ENCODE data around the gene PNPLA2.

PNPLA2 gene

DNA sequence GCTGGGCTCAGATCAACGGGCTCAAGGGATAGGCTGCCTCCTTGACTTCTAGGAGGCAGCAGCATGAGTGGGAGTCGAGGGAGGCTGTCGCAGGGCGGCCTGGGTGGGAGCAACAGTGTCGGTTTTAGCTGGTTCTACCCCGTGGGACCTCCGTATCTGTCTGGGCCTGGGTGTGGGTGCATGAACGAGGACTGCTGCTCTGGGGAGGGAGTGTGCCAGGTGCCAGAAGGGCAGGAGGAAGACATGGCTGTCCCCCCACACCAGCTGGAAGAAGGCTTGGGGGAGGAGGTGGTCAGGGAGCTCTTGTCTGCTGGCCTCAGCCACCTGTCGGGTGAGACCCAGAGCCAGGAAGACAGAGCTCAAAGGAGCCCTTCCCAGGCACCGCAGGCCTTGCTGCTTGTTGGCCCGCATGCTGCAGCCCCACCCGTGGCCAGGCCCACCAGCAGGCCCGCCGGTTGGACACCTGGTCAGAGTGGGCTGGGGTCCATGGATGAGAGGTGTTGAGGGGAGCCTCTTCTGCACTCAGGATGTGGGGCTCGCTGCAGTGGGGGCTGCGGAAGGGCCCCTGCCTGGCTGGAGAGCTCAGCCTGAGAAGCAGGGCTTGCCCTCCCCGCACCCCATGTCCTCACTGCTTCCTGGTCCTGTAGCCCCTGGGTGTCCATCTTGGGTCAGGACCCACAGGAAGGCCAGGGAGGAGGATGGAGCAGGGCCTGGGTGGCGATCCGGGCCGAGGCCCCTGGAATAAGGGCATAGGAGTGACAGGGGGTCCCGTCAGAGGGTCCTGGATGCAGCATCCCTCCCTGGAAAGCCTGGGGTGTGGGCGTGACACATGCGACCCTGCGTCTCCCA lies 32.3 kb upstream of the PNPLA2 start:
- DNase-seq = no peak

- no peak for DNase-seq
Measured at GRCh38 chr11:787084-787675, 31.5 kb upstream of the PNPLA2 start.

- DNase-seq = no peak
Measured at GRCh38 chr11:788009-788640, 30.6 kb upstream of the PNPLA2 start.

GRCh38 chr11:788953-789940 lies 29.5 kb upstream of the PNPLA2 start:
- no peak for DNase-seq

DNA sequence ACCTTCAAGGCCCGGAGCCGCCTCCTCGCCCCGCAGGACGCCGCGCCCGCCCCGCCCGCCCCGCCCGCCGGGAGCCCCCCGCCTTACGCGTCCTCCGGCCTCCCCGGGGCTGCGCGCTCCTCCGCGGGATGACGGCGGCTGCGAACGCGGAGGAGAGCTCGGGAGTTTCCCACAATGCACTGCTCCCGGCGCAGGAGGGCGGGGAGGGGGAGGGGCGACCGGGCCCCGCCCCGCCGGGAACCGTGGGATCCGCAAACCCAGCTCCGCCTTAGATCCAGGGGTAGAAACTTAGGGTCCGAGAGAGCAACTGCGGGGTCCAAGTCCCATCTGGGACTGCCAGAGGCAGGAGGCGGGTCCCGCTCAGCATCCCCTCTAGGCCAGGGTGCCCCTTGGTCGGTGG lies 28.8 kb upstream of the PNPLA2 start, which contains the start of gene CEND1:
CEND1 (minus strand) TSS at position 148 of the 400 bp plus-strand sequence. CDS start 1,514 bp downstream, outside the sequence.
- DNase-seq = no peak

DNA sequence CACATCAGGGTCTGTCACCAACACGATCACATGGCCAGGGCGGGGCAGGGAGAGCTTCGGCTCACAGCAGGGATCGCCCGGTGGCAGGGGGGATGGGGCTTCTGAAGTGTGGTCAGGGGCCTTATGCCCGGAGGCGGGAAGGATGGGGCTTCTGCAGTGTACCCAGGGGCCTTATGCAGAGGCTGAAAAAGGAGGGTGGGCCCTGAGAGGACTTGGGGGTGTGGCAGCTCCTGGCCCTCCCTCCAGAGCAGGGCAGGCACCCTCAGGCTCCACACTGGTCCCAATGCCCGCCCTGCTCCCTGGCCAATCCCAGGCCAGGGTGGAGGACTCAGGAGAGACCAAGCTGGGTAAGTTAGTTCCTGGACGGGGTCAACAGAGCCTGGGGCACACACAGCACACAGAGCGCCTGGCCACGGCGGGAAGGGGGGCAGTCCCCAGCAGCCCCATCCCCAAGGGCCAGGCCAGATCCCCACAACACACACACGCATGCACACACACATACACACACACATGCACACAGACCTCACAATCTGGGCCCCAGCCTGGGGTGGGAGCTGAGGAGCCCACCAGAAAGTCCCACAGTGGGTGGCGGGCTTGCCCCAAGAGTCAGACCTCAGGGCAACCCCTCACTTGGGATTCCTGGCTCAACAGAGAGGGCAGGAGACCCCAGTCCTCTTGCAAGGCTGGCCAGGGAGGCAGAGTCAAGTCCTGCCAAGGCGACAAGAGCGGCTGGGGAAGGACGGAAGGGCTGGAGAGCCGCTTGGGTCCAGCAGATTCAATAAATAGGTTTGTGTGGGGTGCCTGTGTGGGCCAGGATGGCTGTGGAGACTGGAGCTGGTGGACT lies 27.8 kb upstream of the PNPLA2 start:
- DNase-seq = no peak

DNA sequence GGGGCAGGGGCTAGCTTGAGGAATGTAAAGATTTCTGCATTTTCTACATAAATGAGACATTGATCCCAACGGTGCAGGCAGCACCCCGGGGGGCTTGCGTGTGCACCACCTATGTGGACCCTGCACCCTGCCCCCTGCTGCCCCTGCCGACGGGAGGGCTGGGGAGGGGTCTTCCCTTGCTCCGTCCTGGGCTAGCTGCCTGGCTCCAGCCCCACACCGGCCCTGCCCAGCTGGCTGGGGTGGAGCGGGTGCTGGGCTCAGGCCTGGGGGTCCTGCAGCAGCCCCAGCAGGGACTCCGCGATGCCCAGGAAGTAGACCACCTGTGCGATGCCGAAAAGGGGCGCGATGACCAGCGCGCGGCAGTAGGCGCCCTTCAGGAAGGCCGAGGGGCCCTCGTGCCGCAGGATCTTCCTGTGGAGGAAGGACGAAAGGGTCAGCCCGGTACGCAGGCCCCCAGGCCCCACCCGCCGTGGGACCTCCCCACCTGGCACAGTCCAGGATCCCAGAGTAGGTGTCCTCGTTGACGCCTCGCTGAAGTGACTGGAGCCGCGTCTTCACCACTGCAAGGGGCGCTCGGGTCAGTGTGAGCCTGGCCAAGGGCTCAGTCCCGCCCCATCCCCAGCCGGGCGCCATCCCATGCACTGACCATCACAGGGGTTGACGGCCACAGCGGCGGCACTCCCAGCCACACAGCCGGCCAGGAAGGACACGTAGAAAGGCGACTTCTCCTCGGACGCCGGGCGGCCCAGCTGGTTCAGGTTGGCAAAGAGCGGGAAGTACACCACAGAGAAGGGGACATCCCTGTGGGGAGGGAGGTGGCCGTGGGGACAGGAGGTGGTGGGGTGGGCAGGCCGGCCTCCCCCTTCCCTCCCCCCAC lies 26.8 kb upstream of the PNPLA2 start:
- no peak for DNase-seq

DNA sequence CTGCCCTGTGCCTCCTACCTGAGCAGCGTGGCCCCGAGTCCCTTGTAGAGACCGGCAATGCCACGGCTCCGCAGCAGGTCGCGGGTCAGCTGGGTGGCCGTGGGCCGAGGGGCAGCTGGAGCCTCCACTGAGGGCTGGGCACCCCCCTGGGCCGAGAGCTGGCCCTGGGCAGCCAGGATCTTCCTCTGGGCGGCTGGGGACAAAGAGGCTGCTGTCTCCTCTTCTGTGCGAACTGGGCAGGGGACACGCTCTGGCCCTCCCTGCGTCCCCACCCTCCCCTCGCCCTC lies 26.2 kb upstream of the PNPLA2 start:
- no peak for DNase-seq

DNA sequence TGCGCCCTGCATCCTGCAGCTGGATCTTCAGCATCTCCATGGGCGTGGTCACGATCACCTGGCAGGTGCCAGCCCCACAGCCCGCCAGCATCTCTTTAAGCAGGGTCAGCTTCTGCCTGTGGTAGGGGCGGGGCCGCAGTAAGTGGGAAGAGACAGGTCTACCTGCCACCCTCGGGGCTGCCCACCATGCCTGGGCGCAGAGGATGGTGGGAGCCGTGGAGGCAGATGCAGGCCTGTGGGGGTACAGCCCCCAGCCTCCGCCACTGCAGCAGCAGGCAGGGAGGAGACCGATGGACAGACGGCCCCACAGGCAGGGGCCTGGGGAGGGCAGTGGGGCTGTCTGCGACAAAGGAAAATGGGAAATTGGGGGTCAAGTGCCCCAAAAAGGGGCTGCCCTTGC lies 25.8 kb upstream of the PNPLA2 start:
- DNase-seq = no peak

GRCh38 chr11:793556-793955 lies 25.2 kb upstream of the PNPLA2 start:
- no peak for DNase-seq

DNA sequence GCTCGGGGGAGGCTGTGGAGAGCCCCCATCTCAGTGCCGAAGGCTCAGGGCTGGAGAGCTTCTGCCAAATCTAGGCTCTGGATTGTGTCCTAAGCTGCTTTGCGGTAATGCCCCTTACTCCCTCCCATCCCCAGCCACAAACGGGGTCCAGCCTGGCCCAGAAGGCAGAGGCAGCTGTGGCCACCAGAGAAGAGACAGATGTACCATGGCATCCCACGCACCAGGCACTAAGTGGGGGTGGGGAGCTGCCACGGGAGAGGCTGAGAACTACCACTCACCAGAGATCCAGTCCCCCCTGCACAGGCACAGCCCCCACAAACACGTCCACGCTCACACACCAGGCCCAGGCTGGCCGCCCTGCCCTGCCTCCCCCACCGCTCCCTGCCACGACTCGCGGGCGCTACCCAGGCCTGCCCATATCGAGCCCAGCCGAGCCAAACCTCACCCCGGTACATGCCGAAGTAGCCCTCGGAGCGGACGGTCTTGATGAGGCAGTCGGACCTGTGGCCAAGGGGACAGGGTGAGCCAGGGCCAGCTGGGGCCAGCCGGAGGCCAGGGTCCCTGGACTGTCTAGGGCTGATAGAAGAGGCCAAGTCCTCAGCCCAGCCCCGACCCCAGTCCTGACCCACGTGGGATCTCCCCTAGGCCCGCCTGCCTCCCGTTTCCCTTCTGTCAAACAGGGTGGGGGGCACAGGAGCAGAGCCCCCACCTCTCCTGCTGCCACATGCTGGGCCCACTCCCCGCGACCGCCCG lies 24.5 kb upstream of the PNPLA2 start:
- DNase-seq = no peak

DNA sequence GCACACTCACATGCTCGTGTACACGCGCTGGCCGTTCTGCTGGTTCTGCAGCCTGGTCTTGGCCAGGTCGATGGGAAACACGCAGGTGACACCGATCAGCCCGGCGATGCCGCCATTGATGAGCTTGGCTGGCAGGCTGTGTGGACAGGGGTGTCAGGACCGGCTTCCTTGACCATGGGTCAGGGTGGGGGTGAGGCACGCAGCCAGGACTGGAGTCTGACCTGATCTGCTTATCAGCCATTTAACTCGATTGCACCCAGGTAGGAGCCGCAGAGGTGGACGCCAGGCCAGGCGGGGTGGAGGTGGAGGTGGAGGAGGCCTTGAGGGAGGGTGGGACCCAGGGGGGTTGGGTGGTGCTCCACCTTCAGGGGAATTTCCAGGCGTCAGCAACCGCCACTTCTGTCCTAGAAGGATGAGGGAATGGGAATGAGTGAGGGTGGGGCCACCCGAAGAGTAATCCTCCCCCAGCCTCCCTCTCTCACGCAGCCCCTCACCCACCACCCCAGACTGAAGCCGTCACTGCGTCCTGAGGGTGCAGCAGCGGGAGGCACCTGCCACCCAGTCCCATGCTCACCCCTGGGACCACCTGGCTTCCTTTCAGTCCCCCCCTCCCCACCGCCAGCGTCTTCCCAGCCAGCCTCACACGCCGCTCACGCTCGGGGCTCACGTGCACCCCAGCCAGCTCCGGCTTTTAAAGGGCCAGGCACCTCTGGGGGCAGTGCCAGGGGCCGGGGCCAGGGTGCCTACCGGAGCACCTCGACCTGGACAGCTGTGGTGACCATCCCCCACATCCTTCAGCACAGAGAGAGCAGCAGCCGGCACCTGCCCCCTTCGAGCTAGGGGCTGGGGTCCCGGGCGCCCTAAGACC lies 23.7 kb upstream of the PNPLA2 start:
- no peak for DNase-seq

GRCh38 chr11:795634-796564 lies 22.8 kb upstream of the PNPLA2 start:
- peak; percentile 60 for DNase-seq

GRCh38 chr11:796565-797295 lies 22.0 kb upstream of the PNPLA2 start:
- DNase-seq = no peak

GRCh38 chr11:797296-798092 lies 21.2 kb upstream of the PNPLA2 start:
- peak; percentile 47 for DNase-seq

DNA sequence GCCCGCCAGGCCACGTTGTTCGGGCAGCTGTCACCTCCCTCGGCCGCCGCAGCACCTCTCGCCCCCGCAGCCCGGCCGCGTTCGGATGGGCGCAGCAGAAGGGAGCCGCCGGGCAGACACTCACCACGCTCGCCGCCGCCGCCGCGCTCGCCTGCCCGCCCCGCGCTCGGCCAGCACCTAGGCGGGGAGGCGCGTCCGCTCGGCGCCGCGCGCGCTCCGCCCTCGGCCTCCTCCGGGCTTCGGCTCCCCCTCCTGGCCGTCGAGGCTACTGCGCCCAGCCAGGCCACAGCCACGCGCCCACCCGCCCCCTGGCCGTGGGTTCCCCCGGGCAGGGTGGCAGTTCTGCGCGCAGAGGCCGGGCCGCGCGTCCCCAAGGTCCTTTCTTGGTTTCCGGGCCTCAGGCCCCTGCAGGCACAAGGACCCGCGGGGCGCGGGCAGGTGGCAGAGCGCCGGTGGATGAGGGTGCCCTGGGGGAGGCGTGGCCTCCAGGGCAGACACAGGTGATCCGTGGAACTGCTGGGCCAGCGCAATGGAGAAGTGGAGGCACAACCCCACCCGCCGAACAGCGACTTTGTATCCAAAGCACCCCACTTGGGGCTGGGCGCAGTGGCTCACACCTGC lies 20.5 kb upstream of the PNPLA2 start, which contains the start of gene SLC25A22:
SLC25A22 (minus strand) TSS at position 189 of the 621 bp plus-strand sequence. CDS start 3,275 bp downstream, outside the sequence.
- DNase-seq = peak; percentile 72

Measured in activated CD4-positive, alpha-beta T cell treated with anti-CD3 and anti-CD28 coated beads for 1 hour (primary cell).